Peyer's patch (tissue), 4 donors: Measurements from ENCODE around the gene SELENOP. TPM values are rescaled to one million over a fixed set of nuclear protein-coding genes. Genes with fewer than 3 reads are reported as not detected.

ENCODE experiments used
- DNase-seq, 3 donors: peaks; one replicate each; pipeline ENCODE4 v3.0.0-alpha.2; 2017 to 2019
- H3K27ac ChIP-seq, 4 donors: fragments of 200-600 bp; sonication (generic); one replicate each; pipeline ENCODE4 v1.5.1; 2016 to 2019
- H3K27me3 ChIP-seq, 2 donors: fragments of 200-600 bp; sonication (generic); one replicate each; pipeline ENCODE4 v1.5.1; 2019
- H3K36me3 ChIP-seq, 3 donors: fragments of 200-600 bp; sonication (generic); one replicate each; pipeline ENCODE4 v1.5.1; 2016 to 2019
- H3K4me1 ChIP-seq, 4 donors: fragments of 200-600 bp; sonication (generic); one replicate each; pipeline ENCODE4 v1.5.1; 2016 to 2019
- H3K4me3 ChIP-seq, 4 donors: fragments of 200-600 bp; sonication (generic); 1 replicate in 3 of 4; 2 replicates in 1 of 4; pipeline ENCODE4 v1.5.1; 2016 to 2019; ENCODE audit warnings: mild to moderate bottlenecking in 1 of 4
- H3K9me3 ChIP-seq, 4 donors: fragments of 200-600 bp; sonication (generic); one replicate each; pipeline ENCODE4 v1.5.1; 2016 to 2019; ENCODE audit warnings: mild to moderate bottlenecking in 1 of 4
- CTCF ChIP-seq, 6 experiments: fragments of 450-650 bp in 4 of 6; fragments of 200-600 bp in 2 of 6; sonication (generic) in 1 of 6; IDR thresholded peaks; one replicate each; pipeline ENCODE4 v1.5.1; 2017 to 2019; ENCODE audit warnings: antibody characterized with exemption in 6 of 6, mild to moderate bottlenecking in 3 of 6, moderate library complexity in 1 of 6
- POLR2A ChIP-seq, 2 donors: fragments of 450-650 bp; IDR thresholded peaks; one replicate each; pipeline ENCODE4 v1.5.1; 2017; ENCODE audit warnings: antibody characterized with exemption in 2 of 2, mild to moderate bottlenecking in 2 of 2, moderate library complexity in 2 of 2
- total RNA-seq, 4 donors: library from RNA; depleted of rRNA; stranded (reverse); fragments of >200 nt; gene quantifications; one replicate each; pipeline ENCODE4 v1.1.0, GENCODE V29; 2016

SELENOP gene
- total RNA-seq, 4 donors from 2014 or later: 404 to 5,297 (median 1,595) TPM

GRCh38 chr5:42832060-42832459 lies 20.4 kb upstream of the SELENOP start:
- no peak overlapping the region for H3K27ac ChIP-seq
- no peaks in the 10 kb centered on the region for H3K36me3 ChIP-seq
- no peak for DNase-seq
- no peaks in the 10 kb centered on the region for H3K9me3 ChIP-seq
- no peak for TF ChIP-seq POLR2A (IDR thresholded peaks at IDR 0.05)
- no peak for TF ChIP-seq CTCF (IDR thresholded peaks at IDR 0.05)
- no peaks in the 10 kb centered on the region for H3K27me3 ChIP-seq
- no peaks in the 10 kb centered on the region for H3K4me1 ChIP-seq
- no peak overlapping the region for H3K4me3 ChIP-seq

- Histone ChIP-seq H3K27me3 (no peaks in the 10 kb centered on the region), H3K9me3 (no peaks in the 10 kb centered on the region), H3K4me1 (no peaks in the 10 kb centered on the region), H3K27ac (no peak overlapping the region), H3K4me3 (no peak overlapping the region), H3K36me3 (no peaks in the 10 kb centered on the region)
- no peak for TF ChIP-seq POLR2A (IDR thresholded peaks at IDR 0.05)
- TF ChIP-seq CTCF (IDR thresholded peaks at IDR 0.05): no peak
- no peak for DNase-seq
Observed at GRCh38 chr5:42830924-42831323, 19.2 kb upstream of the SELENOP start.

GRCh38 chr5:42828671-42829070 lies 17.0 kb upstream of the SELENOP start:
- DNase-seq: no peak
- H3K27me3 ChIP-seq: no peaks in the 10 kb centered on the region
- H3K36me3 ChIP-seq: no peaks in the 10 kb centered on the region
- no peak overlapping the region for H3K4me3 ChIP-seq
- H3K27ac ChIP-seq: no peak overlapping the region
- no peaks in the 10 kb centered on the region for H3K9me3 ChIP-seq
- no peaks in the 10 kb centered on the region for H3K4me1 ChIP-seq
- TF ChIP-seq CTCF (IDR thresholded peaks at IDR 0.05): no peak

- H3K4me3 ChIP-seq: no peak overlapping the region
- no peak for DNase-seq
Observed at GRCh38 chr5:42826757-42827515, 15.2 kb upstream of the SELENOP start.

GRCh38 chr5:42825422-42826148 lies 13.9 kb upstream of the SELENOP start:
- H3K4me1 ChIP-seq: no peaks in the 10 kb centered on the region
- H3K27me3 ChIP-seq: no peaks in the 10 kb centered on the region
- no peak for DNase-seq
- no peak overlapping the region for H3K4me3 ChIP-seq
- no peak overlapping the region for H3K27ac ChIP-seq
- TF ChIP-seq POLR2A (IDR thresholded peaks at IDR 0.05) (no peak), CTCF (IDR thresholded peaks at IDR 0.05) (no peak)
- H3K9me3 ChIP-seq: no peaks in the 10 kb centered on the region
- H3K36me3 ChIP-seq: no peaks in the 10 kb centered on the region

More at GRCh38 chr5:42826757-42827515, 15.2 kb upstream of the SELENOP start:
- H3K27me3 ChIP-seq: no peaks in the 10 kb centered on the region
- H3K27ac ChIP-seq: no peak overlapping the region
- TF ChIP-seq CTCF (IDR thresholded peaks at IDR 0.05): no peak
- TF ChIP-seq POLR2A (IDR thresholded peaks at IDR 0.05): no peak
- no peaks in the 10 kb centered on the region for H3K9me3 ChIP-seq
- no peaks in the 10 kb centered on the region for H3K4me1 ChIP-seq
- H3K36me3 ChIP-seq: no peaks in the 10 kb centered on the region
